Astrocyte (in vitro differentiated cells and primary cell): ENCODE data around the gene TTC23L.

Experiments used
- EZH2 ChIP-seq: IDR thresholded peaks from 2 replicates; pipeline ENCODE4 v1.6.1; 2012; ENCODE audit warnings: mild to moderate bottlenecking, low read length, inconsistent platforms; ENCODE audit not compliant: insufficient read depth
- TF ChIP-seq, protein P1 (sequence below): IDR thresholded peaks from 2 replicates; pipeline ENCODE4 v1.5.1; 2011; ENCODE audit warnings: low read depth, mild to moderate bottlenecking, inconsistent platforms, low read length, moderate library complexity; ENCODE audit not compliant: insufficient read depth

DNA sequence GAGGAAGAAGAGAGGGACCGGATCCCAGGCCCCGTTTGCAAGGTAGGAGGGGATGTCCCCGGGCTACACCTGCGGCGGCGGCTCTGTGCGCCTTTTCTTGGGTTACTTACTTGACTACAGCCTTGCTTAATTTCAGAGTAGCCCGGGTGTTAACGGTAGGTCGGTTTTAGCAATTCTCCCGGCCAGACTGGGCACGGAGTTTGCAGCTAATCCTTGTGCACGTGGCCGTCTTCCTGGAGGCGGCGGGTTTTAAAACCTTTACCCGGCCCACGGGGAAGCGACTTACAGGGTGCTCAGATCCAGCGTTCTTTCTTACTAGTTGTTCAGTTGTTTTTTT lies 76.9 kb downstream of the TTC23L start:
- TF ChIP-seq, protein P1, sequence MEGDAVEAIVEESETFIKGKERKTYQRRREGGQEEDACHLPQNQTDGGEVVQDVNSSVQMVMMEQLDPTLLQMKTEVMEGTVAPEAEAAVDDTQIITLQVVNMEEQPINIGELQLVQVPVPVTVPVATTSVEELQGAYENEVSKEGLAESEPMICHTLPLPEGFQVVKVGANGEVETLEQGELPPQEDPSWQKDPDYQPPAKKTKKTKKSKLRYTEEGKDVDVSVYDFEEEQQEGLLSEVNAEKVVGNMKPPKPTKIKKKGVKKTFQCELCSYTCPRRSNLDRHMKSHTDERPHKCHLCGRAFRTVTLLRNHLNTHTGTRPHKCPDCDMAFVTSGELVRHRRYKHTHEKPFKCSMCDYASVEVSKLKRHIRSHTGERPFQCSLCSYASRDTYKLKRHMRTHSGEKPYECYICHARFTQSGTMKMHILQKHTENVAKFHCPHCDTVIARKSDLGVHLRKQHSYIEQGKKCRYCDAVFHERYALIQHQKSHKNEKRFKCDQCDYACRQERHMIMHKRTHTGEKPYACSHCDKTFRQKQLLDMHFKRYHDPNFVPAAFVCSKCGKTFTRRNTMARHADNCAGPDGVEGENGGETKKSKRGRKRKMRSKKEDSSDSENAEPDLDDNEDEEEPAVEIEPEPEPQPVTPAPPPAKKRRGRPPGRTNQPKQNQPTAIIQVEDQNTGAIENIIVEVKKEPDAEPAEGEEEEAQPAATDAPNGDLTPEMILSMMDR = no peak
- TF ChIP-seq EZH2 = no peak
